CD4-positive, alpha-beta memory T cell (primary cell): ENCODE results near the gene TMIGD2. TPM values are rescaled to one million over a fixed set of nuclear protein-coding genes. Genes with fewer than 3 reads are reported as not detected.

ENCODE experiments used
- CTCF ChIA-PET: fragments of 350-600 bp; sonication (Branson Sonifier 250); formaldehyde crosslinking; loops from one replicate; lab custom pipeline; 2021; ENCODE audit warnings: inconsistent platforms; ENCODE audit not compliant: partially characterized antibody; lab: Charles Lee
- POLR2A ChIA-PET: fragments of 350-600 bp; sonication (Branson Sonifier 250); formaldehyde crosslinking; loops from one replicate; lab custom pipeline; 2021; ENCODE audit not compliant: partially characterized antibody; lab: Charles Lee
- DNase-seq, 5 donors: peaks; one replicate each; pipeline versions ENCODE4 v3.0.0 to v3.0.0-alpha.2; 2020 to 2022; ENCODE audit warnings: mixed read lengths in 1 of 5
- H3K27ac ChIP-seq: one replicate; pipeline ENCODE4 v1.7.0; 2013; ENCODE audit warnings: low read depth, low read length
- H3K27me3 ChIP-seq: 2 replicates; pipeline ENCODE4 v1.7.0; 2013; ENCODE audit warnings: mild to moderate bottlenecking, low read length, moderate library complexity; ENCODE audit not compliant: insufficient read depth
- H3K36me3 ChIP-seq: 2 replicates; pipeline ENCODE4 v1.7.0; 2013; ENCODE audit warnings: mild to moderate bottlenecking, low read length, moderate library complexity; ENCODE audit not compliant: insufficient read depth
- H3K4me1 ChIP-seq: 2 replicates; pipeline ENCODE4 v1.7.0; 2013; ENCODE audit warnings: mild to moderate bottlenecking, low read length, moderate library complexity; ENCODE audit not compliant: insufficient read depth
- H3K4me3 ChIP-seq, 2 donors: one replicate each; pipeline ENCODE4 v1.7.0; 2013; ENCODE audit warnings: low read length in 2 of 2, mild to moderate bottlenecking in 1 of 2
- H3K9me3 ChIP-seq, 2 donors: one replicate each; pipeline ENCODE4 v1.7.0; 2013; ENCODE audit warnings: low read length in 2 of 2, control low read depth in 1 of 2; ENCODE audit not compliant: control insufficient read depth in 1 of 2
- H3K27ac Mint-ChIP-seq, 7 donors: one replicate each; pipeline ENCODE4 v1.8.0; 2020 to 2021; ENCODE audit warnings: mixed read lengths in 7 of 7, mild to moderate bottlenecking in 6 of 7, inconsistent platforms in 3 of 7, moderate library complexity in 3 of 7
- H3K27me3 Mint-ChIP-seq, 2 donors: one replicate each; pipeline ENCODE4 v1.8.0; 2020 to 2021; ENCODE audit warnings: mixed read lengths in 2 of 2
- H3K36me3 Mint-ChIP-seq, 2 donors: one replicate each; pipeline ENCODE4 v1.8.0; 2020 to 2021; ENCODE audit warnings: mixed read lengths in 2 of 2, inconsistent platforms in 1 of 2, mild to moderate bottlenecking in 1 of 2
- H3K4me1 Mint-ChIP-seq, 4 donors: one replicate each; pipeline ENCODE4 v1.8.0; 2020 to 2021; ENCODE audit warnings: mixed read lengths in 4 of 4, mild to moderate bottlenecking in 1 of 4
- H3K4me3 Mint-ChIP-seq, 8 donors: one replicate each; pipeline ENCODE4 v1.8.0; 2020 to 2021; ENCODE audit warnings: mixed read lengths in 8 of 8, mild to moderate bottlenecking in 7 of 8, moderate library complexity in 6 of 8, inconsistent platforms in 3 of 8
- H3K9me3 Mint-ChIP-seq, 8 donors: one replicate each; pipeline ENCODE4 v1.8.0; 2020 to 2021; ENCODE audit warnings: mixed read lengths in 8 of 8, mild to moderate bottlenecking in 5 of 8, inconsistent platforms in 3 of 8, moderate library complexity in 1 of 8
- intact Hi-C: fragments of 100-400 bp; cut with micrococcal nuclease; formaldehyde crosslinking; loops from one replicate; pipeline ENCODE4 v1.15.1; 2023
- polyA plus RNA-seq, 2 donors: library from polyadenylated mRNA; unstranded; fragments of 300-500 nt; fragmentation: Illumina TruSeq; gene quantifications; one replicate each; pipeline ENCODE4 v1.2.3, GENCODE V29; 2021
- total RNA-seq, 2 experiments: library from RNA; stranded (reverse); gene quantifications; one replicate each; pipeline ENCODE4 v1.2.3, GENCODE V29; 2021

The TMIGD2 gene
- total and polyA plus RNA-seq, 4 experiments from 2014 or later, result 6.9 to 23.7 (median 16.1) TPM

- H3K9me3 Mint-ChIP-seq, result peaks cover 0 to 5% (median 0%) of the 10 kb centered on the region in 8 donors
- POLR2A ChIA-PET, result interaction anchor here (1.1 kb wide), 2 partner anchors 14 to 25 kb away, joined by 3 read pairs; partner anchors contain the start of gene MPND
These were observed 17.0 kb upstream of the TMIGD2 start for GRCh38 chr19:4319067-4319718.

GRCh38 chr19:4318460-4318859 lies 16.3 kb upstream of the TMIGD2 start:
- ChIA-PET POLR2A (no interaction called here), CTCF (interaction anchor here (4.7 kb wide), 1 partner anchor 34 kb away, joined by 29 read pairs; no protein-coding TSS in a partner anchor)
- intact Hi-C loops, result no loop called here
- no peaks in the 10 kb centered on the region for H3K27me3 ChIP-seq
- Mint-ChIP-seq H3K4me1 (no peaks in the 10 kb centered on the region), H3K27me3 (no peaks in the 10 kb centered on the region), H3K36me3 (no peaks in the 10 kb centered on the region), H3K9me3 (peaks cover 0 to 5% (median 0%) of the 10 kb centered on the region in 8 donors), H3K27ac (peak overlapping the region in 1 of 7 donors; percentile 76), H3K4me3 (no peak overlapping the region)
- DNase-seq, result no peak
- no peak overlapping the region for H3K27ac ChIP-seq
- H3K4me1 ChIP-seq, result no peaks in the 10 kb centered on the region
- no peak overlapping the region for H3K4me3 ChIP-seq
- H3K9me3 ChIP-seq, result no peaks in the 10 kb centered on the region
- no peaks in the 10 kb centered on the region for H3K36me3 ChIP-seq

More at GRCh38 chr19:4319067-4319718, 17.0 kb upstream of the TMIGD2 start:
- H3K4me3 ChIP-seq, result no peak overlapping the region
- Mint-ChIP-seq H3K36me3 (no peaks in the 10 kb centered on the region), H3K4me3 (no peak overlapping the region), H3K4me1 (no peaks in the 10 kb centered on the region), H3K27me3 (no peaks in the 10 kb centered on the region), H3K27ac (peak overlapping the region in 2 of 7 donors; percentile 65 to 80)
- CTCF ChIA-PET, result interaction anchor here (3.7 to 4.7 kb wide), 2 partner anchors 33 to 51 kb away, joined by 17 to 29 read pairs; no protein-coding TSS in a partner anchor
- no peaks in the 10 kb centered on the region for H3K4me1 ChIP-seq
- no peak for DNase-seq
- no peaks in the 10 kb centered on the region for H3K36me3 ChIP-seq
- no peaks in the 10 kb centered on the region for H3K9me3 ChIP-seq
- intact Hi-C loops, result no loop called here
- no peak overlapping the region for H3K27ac ChIP-seq
- H3K27me3 ChIP-seq, result no peaks in the 10 kb centered on the region

GRCh38 chr19:4316956-4317355 lies 14.8 kb upstream of the TMIGD2 start:
- no peak overlapping the region for H3K4me3 Mint-ChIP-seq
- Histone ChIP-seq H3K27ac (no peak overlapping the region), H3K36me3 (no peaks in the 10 kb centered on the region), H3K27me3 (no peaks in the 10 kb centered on the region), H3K4me1 (no peaks in the 10 kb centered on the region), H3K9me3 (no peaks in the 10 kb centered on the region), H3K4me3 (no peak overlapping the region)
- CTCF ChIA-PET, result no interaction called here
- peaks cover 0 to 5% (median 0%) of the 10 kb centered on the region in 8 donors for H3K9me3 Mint-ChIP-seq
- no peaks in the 10 kb centered on the region for H3K36me3 Mint-ChIP-seq
- DNase-seq, result no peak
- H3K27ac Mint-ChIP-seq, result no peak overlapping the region
- H3K4me1 Mint-ChIP-seq, result no peaks in the 10 kb centered on the region
- no peaks in the 10 kb centered on the region for H3K27me3 Mint-ChIP-seq
- intact Hi-C loops, result no loop called here
- POLR2A ChIA-PET, result no interaction called here

GRCh38 chr19:4313847-4314490 lies 11.8 kb upstream of the TMIGD2 start:
- Histone ChIP-seq H3K4me3 (no peak overlapping the region), H3K27ac (no peak overlapping the region), H3K4me1 (no peaks in the 10 kb centered on the region), H3K36me3 (no peaks in the 10 kb centered on the region), H3K27me3 (no peaks in the 10 kb centered on the region), H3K9me3 (no peaks in the 10 kb centered on the region)
- Mint-ChIP-seq H3K4me3 (no peak overlapping the region), H3K27ac (no peak overlapping the region), H3K9me3 (peaks cover 0 to 2% (median 0%) of the 10 kb centered on the region in 8 donors), H3K4me1 (no peaks in the 10 kb centered on the region), H3K36me3 (no peaks in the 10 kb centered on the region), H3K27me3 (no peaks in the 10 kb centered on the region)
- no peak for DNase-seq
- ChIA-PET CTCF (interaction anchor here (2.3 kb wide), 1 partner anchor 38 kb away, joined by 10 read pairs; no protein-coding TSS in a partner anchor), POLR2A (interaction anchor here (0.6 kb wide), 1 partner anchor 54 kb away, joined by 3 read pairs; no protein-coding TSS in a partner anchor)
- intact Hi-C loops, result no loop called here

- Mint-ChIP-seq H3K36me3 (no peaks in the 10 kb centered on the region), H3K27ac (no peak overlapping the region), H3K4me1 (peaks cover 0 to 4% (median 1%) of the 10 kb centered on the region in 4 donors), H3K9me3 (no peaks in the 10 kb centered on the region), H3K27me3 (peaks cover 0 to 6% of the 10 kb centered on the region in 2 donors), H3K4me3 (no peak overlapping the region)
- Histone ChIP-seq H3K36me3 (no peaks in the 10 kb centered on the region), H3K27ac (no peak overlapping the region), H3K4me3 (no peak overlapping the region), H3K27me3 (no peaks in the 10 kb centered on the region), H3K9me3 (no peaks in the 10 kb centered on the region), H3K4me1 (no peaks in the 10 kb centered on the region)
- intact Hi-C loops, result no loop called here
- no peak for DNase-seq
- CTCF ChIA-PET, result no interaction called here
- POLR2A ChIA-PET, result no interaction called here
These were observed 8.3 kb upstream of the TMIGD2 start for GRCh38 chr19:4310247-4311121.

GRCh38 chr19:4305659-4306058 lies 3.5 kb upstream of the TMIGD2 start:
- ChIA-PET CTCF (interaction anchor here (0.6 kb wide), 1 partner anchor 641 kb away, joined by 3 read pairs; no protein-coding TSS in a partner anchor), POLR2A (interaction anchor here (1.4 kb wide), 1 partner anchor 14 kb away, joined by 3 read pairs; no protein-coding TSS in a partner anchor)
- H3K4me1 ChIP-seq, result peaks cover 18% of the 10 kb centered on the region
- Mint-ChIP-seq H3K27me3 (peaks cover 0 to 6% of the 10 kb centered on the region in 2 donors), H3K4me1 (peaks cover 13 to 31% (median 20%) of the 10 kb centered on the region in 4 donors), H3K27ac (no peak overlapping the region), H3K4me3 (peak overlapping the region in 3 of 8 donors; percentile 7 to 57 (median 28)), H3K9me3 (no peaks in the 10 kb centered on the region), H3K36me3 (no peaks in the 10 kb centered on the region)
- DNase-seq, result no peak
- no peak overlapping the region for H3K4me3 ChIP-seq
- intact Hi-C loops, result no loop called here
- no peaks in the 10 kb centered on the region for H3K9me3 ChIP-seq
- no peaks in the 10 kb centered on the region for H3K27me3 ChIP-seq
- H3K36me3 ChIP-seq, result no peaks in the 10 kb centered on the region
- no peak overlapping the region for H3K27ac ChIP-seq
